NCI-H2107 treated with DMSO at 0.1 percent for 48 hours (cell line): ENCODE measurements around the gene HBQ1.
"Not testable (repeated sequence)": the region's sequence is repeated elsewhere in the genome, so short reads cannot be mapped to it uniquely, and the experiment has no call there.

Experiments
- DNase-seq: peaks from one replicate; lab custom pipeline; 2025; ENCODE audit not compliant: unreplicated experiment; lab: John Stamatoyannopoulos, UW

The HBQ1 gene

GRCh38 chr16:180101-180675 lies at the start of gene HBQ1:
Gene HBQ1 (plus strand): TSS chr16:180459. CDS start chr16:180487, 28 bp downstream.
- no peak for DNase-seq

- no peak for DNase-seq
Measured at GRCh38 chr16:130533-131173, 49.6 kb upstream of the HBQ1 start.

GRCh38 chr16:132120-132519 lies 48.1 kb upstream of the HBQ1 start:
- no peak for DNase-seq

GRCh38 chr16:133716-134115 lies 46.5 kb upstream of the HBQ1 start:
- DNase-seq = no peak

- DNase-seq = no peak
Measured at GRCh38 chr16:138049-138417, 42.2 kb upstream of the HBQ1 start.

- no peak for DNase-seq
Measured at GRCh38 chr16:140175-140857, 39.9 kb upstream of the HBQ1 start.

- no peak for DNase-seq
Measured at GRCh38 chr16:142405-142967, 37.8 kb upstream of the HBQ1 start.

- no peak for DNase-seq
Measured at GRCh38 chr16:143047-143446, 37.2 kb upstream of the HBQ1 start.

- DNase-seq = no peak
Measured at GRCh38 chr16:143456-143855, 36.8 kb upstream of the HBQ1 start.

- no peak for DNase-seq
Measured at GRCh38 chr16:144797-145252, 35.4 kb upstream of the HBQ1 start.

- DNase-seq = no peak
Measured at GRCh38 chr16:146646-147045, 33.6 kb upstream of the HBQ1 start.

GRCh38 chr16:149024-149660 lies 31.1 kb upstream of the HBQ1 start:
- no peak for DNase-seq

GRCh38 chr16:152141-153128 lies 27.8 kb upstream of the HBQ1 start, which contains the start of gene HBZ:
Gene HBZ (plus strand): TSS chr16:152644. CDS start chr16:152910, 266 bp downstream.
- DNase-seq = no peak

GRCh38 chr16:153129-153521 lies 27.1 kb upstream of the HBQ1 start:
- not testable (repeated sequence) for DNase-seq

- DNase-seq = not testable (repeated sequence)
Measured at GRCh38 chr16:153550-154216, 26.6 kb upstream of the HBQ1 start.

GRCh38 chr16:154217-155030 lies 25.8 kb upstream of the HBQ1 start:
- DNase-seq = no peak

- DNase-seq = no peak
Measured at GRCh38 chr16:155031-155398, 25.2 kb upstream of the HBQ1 start.

GRCh38 chr16:159136-159849 lies 21.0 kb upstream of the HBQ1 start:
- no peak for DNase-seq
